ENCODE results near the gene LHPP.

GRCh38 chr10:124608093-124608721 lies 146.6 kb downstream of the LHPP start:
- TF ChIP-seq, protein P1, sequence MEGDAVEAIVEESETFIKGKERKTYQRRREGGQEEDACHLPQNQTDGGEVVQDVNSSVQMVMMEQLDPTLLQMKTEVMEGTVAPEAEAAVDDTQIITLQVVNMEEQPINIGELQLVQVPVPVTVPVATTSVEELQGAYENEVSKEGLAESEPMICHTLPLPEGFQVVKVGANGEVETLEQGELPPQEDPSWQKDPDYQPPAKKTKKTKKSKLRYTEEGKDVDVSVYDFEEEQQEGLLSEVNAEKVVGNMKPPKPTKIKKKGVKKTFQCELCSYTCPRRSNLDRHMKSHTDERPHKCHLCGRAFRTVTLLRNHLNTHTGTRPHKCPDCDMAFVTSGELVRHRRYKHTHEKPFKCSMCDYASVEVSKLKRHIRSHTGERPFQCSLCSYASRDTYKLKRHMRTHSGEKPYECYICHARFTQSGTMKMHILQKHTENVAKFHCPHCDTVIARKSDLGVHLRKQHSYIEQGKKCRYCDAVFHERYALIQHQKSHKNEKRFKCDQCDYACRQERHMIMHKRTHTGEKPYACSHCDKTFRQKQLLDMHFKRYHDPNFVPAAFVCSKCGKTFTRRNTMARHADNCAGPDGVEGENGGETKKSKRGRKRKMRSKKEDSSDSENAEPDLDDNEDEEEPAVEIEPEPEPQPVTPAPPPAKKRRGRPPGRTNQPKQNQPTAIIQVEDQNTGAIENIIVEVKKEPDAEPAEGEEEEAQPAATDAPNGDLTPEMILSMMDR (IDR thresholded peaks at IDR 0.05), result no peak
- TF ChIP-seq POLR2A (IDR thresholded peaks at IDR 0.05) (no peak), POLR2AphosphoS5 (IDR thresholded peaks at IDR 0.05) (no peak)
